ENCODE measurements around the gene ESYT2. TPM values are rescaled to one million over a fixed set of nuclear protein-coding genes. Genes with fewer than 3 reads are reported as not detected.

The ESYT2 gene
- 93.7 to 134 TPM (median 125 TPM) in 5 replicates for total RNA-seq (2022; extraction: Qiagen RNA extraction)

GRCh38 chr7:158829342-158830210 is at the start of gene ESYT2:
Gene ESYT2 (minus strand): TSS chr7:158829509. CDS start chr7:158829418, 91 bp downstream.

GRCh38 chr7:158704524-158705233 is 124.6 kb downstream of the ESYT2 start, which contains the start of gene NCAPG2:
Gene NCAPG2 (minus strand): TSS chr7:158704804. CDS start chr7:158701899, 2,905 bp downstream.

Other genes starting within 250 kb of the ESYT2 start
- 0.54 to 1.2 TPM (median 0.89 TPM) in 5 replicates for gene PTPRN2, start 241.7 kb downstream of the ESYT2 start, total RNA-seq (2022; extraction: Qiagen RNA extraction)
- gene NCAPG2, start 124.7 kb downstream of the ESYT2 start, total RNA-seq (2022; extraction: Qiagen RNA extraction), result 31.8 to 43.6 TPM (median 39.1 TPM) in 5 replicates
- 17.4 to 30.1 TPM (median 25.1 TPM) in 5 replicates for gene DYNC2I1, start 27.0 kb upstream of the ESYT2 start, total RNA-seq (2022; extraction: Qiagen RNA extraction)

Data from A549 treated with dexamethasone at 1 μM for 4 hours (cell line).